ENCODE data around the gene ATP11A.

DNA sequence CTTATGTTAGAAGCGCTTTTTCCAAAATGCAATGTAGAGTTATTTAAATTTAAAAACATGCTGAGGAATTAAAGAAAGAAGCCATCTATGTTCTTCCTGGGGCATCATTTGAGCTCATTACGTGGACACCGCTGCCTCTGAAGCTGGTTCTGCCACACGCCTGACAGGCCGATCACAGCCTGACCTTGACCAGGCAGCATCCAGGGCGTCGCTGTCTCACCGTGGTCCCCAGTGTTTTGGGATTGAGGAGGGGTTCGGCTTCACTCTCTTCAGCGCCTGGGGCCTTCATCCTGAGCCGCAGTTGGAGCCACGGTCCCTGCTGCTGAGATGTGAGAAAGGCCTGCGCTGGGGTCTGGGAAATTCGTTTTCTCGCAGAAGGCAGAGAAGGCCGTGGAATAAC lies 64.0 kb downstream of the ATP11A start:
- TF ChIP-seq, protein P1, sequence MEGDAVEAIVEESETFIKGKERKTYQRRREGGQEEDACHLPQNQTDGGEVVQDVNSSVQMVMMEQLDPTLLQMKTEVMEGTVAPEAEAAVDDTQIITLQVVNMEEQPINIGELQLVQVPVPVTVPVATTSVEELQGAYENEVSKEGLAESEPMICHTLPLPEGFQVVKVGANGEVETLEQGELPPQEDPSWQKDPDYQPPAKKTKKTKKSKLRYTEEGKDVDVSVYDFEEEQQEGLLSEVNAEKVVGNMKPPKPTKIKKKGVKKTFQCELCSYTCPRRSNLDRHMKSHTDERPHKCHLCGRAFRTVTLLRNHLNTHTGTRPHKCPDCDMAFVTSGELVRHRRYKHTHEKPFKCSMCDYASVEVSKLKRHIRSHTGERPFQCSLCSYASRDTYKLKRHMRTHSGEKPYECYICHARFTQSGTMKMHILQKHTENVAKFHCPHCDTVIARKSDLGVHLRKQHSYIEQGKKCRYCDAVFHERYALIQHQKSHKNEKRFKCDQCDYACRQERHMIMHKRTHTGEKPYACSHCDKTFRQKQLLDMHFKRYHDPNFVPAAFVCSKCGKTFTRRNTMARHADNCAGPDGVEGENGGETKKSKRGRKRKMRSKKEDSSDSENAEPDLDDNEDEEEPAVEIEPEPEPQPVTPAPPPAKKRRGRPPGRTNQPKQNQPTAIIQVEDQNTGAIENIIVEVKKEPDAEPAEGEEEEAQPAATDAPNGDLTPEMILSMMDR (IDR thresholded peaks at IDR 0.05) = no peak
- no peak for TF ChIP-seq POLR2A (IDR thresholded peaks at IDR 0.05)
